Transverse colon (tissue), 4 donors: ENCODE measurements around the gene SYT11. TPM values are rescaled to one million over a fixed set of nuclear protein-coding genes. Genes with fewer than 3 reads are reported as not detected.

Experiments used
- DNase-seq: peaks from one replicate; pipeline ENCODE4 v3.0.0-alpha.2; 2019
- H3K27ac ChIP-seq, 4 donors: fragments of 200-600 bp; sonication (generic); 2 replicates each; pipeline ENCODE4 v1.5.1; 2016 to 2018; ENCODE audit warnings: inconsistent platforms in 4 of 4
- H3K27me3 ChIP-seq: fragments of 200-600 bp; sonication (generic); 2 replicates; pipeline ENCODE4 v1.5.1; 2017; ENCODE audit warnings: inconsistent platforms
- H3K36me3 ChIP-seq, 4 donors: fragments of 200-600 bp; sonication (generic); 2 replicates each; pipeline ENCODE4 v1.5.1; 2017 to 2019; ENCODE audit warnings: inconsistent platforms in 4 of 4
- H3K4me1 ChIP-seq, 4 donors: fragments of 200-600 bp; sonication (generic); 2 replicates each; pipeline ENCODE4 v1.5.1; 2017 to 2020; ENCODE audit warnings: inconsistent platforms in 4 of 4
- H3K4me3 ChIP-seq, 4 donors: fragments of 200-600 bp; sonication (generic); 1 replicate in 1 of 4; 2 replicates in 3 of 4; pipeline versions ENCODE4 v1.5.1 to v1.6.1; 2017 to 2019; ENCODE audit warnings: inconsistent platforms in 4 of 4
- H3K9me3 ChIP-seq, 2 donors: fragments of 200-600 bp; sonication (generic); 2 replicates each; pipeline ENCODE4 v1.5.1; 2017 to 2019; ENCODE audit warnings: inconsistent platforms in 2 of 2
- EP300 ChIP-seq: sonication (generic); formaldehyde crosslinking; IDR thresholded peaks from one replicate; pipeline ENCODE4 v1.6.1; 2017; ENCODE audit warnings: antibody characterized with exemption, low read depth
- POLR2A ChIP-seq: fragments of 450-650 bp; IDR thresholded peaks from one replicate; pipeline ENCODE4 v1.6.1; 2016; ENCODE audit warnings: antibody characterized with exemption, mild to moderate bottlenecking, moderate library complexity
- POLR2AphosphoS5 ChIP-seq, 3 donors: sonication (generic); formaldehyde crosslinking; IDR thresholded peaks; one replicate each; pipeline ENCODE4 v1.6.1; 2016; ENCODE audit warnings: antibody characterized with exemption in 3 of 3
- WGBS, 2 donors: methylation state at CpG; one replicate each; pipeline ENCODE4 v1.1.5; 2018; ENCODE audit warnings: low coverage in 1 of 2; 5-methylcytosine and 5-hydroxymethylcytosine counted together
- in situ Hi-C, 4 donors: fragments of 200-750 bp; cut with MboI; loops; one replicate each; pipeline versions ENCODE4 v1.15.0 to v1.15.1; 2017; ENCODE audit warnings: low sequenced_read_pairs in 3 of 4, low pct_ligation_motif_present in 1 of 4, low pct_unique_long_range_greater_than_20kb in 1 of 4
- intact Hi-C: fragments of 100-400 bp; cut with DNase I; formaldehyde crosslinking; loops from one replicate; pipeline ENCODE4 v1.15.1; 2023; ENCODE audit warnings: low total_unique reads
- total RNA-seq, 4 donors: library from RNA; depleted of rRNA; stranded (reverse); fragments of >200 nt; gene quantifications; one replicate each; pipeline ENCODE4 v1.1.0, GENCODE V29; 2016
- TF ChIP-seq, protein P1 (sequence below), 5 experiments: fragments of 200-600 bp in 3 of 5; fragments of 450-650 bp in 2 of 5; sonication (generic) in 3 of 5; IDR thresholded peaks; 1 replicate in 2 of 5; 2 replicates in 3 of 5; pipeline ENCODE4 v1.5.1; 2016 to 2017; ENCODE audit warnings: antibody characterized with exemption in 5 of 5, inconsistent platforms in 3 of 5, mild to moderate bottlenecking in 2 of 5, moderate library complexity in 1 of 5

Gene SYT11
- total RNA-seq, 4 donors from 2014 or later = 2.2 to 5.9 (median 3.6) TPM

DNA sequence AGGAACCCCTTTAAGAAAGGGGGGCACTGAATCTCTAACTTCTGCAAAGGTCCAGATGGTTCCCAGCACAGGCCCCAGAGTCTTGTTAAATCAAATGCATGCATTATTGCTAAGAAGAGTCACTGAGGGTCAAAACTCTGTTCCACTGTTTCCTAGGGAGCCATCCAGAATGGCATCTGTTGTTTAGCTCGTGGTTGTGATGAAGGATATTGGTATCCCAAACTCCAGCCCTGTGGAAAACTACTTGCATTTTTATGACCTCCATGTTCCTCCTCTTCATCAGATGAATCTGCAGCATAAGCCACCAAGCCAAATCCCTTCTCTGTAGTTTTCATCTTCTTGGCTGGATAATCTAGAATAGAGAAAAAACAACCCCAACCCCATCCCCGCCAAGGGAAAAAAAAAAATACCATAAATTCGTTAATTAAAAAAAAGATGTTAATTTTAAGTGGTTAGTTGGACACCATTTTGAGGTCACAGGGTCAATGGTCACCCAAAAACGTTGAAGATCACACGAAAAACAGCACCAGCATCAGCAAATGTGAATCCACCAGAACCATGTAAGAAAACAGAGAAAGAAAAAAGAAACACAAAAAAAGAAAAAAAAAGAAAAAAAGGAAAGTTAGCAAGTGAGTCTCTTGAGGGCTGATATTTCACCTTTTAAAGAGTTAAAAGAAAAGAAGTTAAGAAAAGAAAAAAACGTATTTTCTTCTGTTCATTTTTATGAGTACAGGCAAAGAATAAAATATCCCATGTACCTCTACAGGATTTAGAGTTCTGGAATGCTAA lies 54.8 kb downstream of the SYT11 start:
- Histone ChIP-seq H3K27me3 (no peaks in the 10 kb centered on the region), H3K36me3 (peaks cover 0 to 71% (median 29%) of the 10 kb centered on the region in 4 donors), H3K4me1 (peaks cover 0 to 20% (median 17%) of the 10 kb centered on the region in 4 donors), H3K27ac (no peak overlapping the region), H3K9me3 (no peaks in the 10 kb centered on the region), H3K4me3 (no peak overlapping the region)
- 47 to 68% methylated on average over 3 to 6 of the region's 6 CpGs for WGBS, 2 donors
- DNase-seq = no peak
- in situ Hi-C loops = no loop called here
- TF ChIP-seq, protein P1, sequence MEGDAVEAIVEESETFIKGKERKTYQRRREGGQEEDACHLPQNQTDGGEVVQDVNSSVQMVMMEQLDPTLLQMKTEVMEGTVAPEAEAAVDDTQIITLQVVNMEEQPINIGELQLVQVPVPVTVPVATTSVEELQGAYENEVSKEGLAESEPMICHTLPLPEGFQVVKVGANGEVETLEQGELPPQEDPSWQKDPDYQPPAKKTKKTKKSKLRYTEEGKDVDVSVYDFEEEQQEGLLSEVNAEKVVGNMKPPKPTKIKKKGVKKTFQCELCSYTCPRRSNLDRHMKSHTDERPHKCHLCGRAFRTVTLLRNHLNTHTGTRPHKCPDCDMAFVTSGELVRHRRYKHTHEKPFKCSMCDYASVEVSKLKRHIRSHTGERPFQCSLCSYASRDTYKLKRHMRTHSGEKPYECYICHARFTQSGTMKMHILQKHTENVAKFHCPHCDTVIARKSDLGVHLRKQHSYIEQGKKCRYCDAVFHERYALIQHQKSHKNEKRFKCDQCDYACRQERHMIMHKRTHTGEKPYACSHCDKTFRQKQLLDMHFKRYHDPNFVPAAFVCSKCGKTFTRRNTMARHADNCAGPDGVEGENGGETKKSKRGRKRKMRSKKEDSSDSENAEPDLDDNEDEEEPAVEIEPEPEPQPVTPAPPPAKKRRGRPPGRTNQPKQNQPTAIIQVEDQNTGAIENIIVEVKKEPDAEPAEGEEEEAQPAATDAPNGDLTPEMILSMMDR (IDR thresholded peaks at IDR 0.05) = no peak
- TF ChIP-seq POLR2AphosphoS5 (IDR thresholded peaks at IDR 0.05) (no peak), POLR2A (no peak), EP300 (no peak)
- intact Hi-C loops = no loop called here

DNA sequence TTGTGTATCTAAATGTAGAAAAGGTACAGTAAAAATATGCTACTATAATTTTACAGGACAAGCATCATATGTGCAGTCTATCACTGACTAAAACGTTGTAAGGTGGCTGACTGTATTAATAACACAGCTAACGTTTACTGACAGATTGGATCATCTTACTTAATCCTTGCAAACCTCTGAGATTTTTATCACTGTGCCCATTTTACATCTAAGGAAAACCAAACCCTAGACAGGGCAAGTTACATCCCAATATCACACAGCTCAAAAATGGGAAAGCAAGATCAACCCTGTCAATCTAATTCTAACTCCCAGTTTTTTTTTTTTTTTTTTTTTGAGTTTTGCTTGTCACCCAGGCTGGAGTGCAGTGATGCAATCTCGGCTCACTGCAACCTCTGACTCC lies 59.3 kb downstream of the SYT11 start:
- 67 to 72% methylated on average over 2 to 3 of the region's 3 CpGs for WGBS, 2 donors
- Histone ChIP-seq H3K4me3 (no peak overlapping the region), H3K36me3 (peaks cover 0 to 95% (median 46%) of the 10 kb centered on the region in 4 donors), H3K27ac (no peak overlapping the region), H3K4me1 (no peaks in the 10 kb centered on the region), H3K27me3 (no peaks in the 10 kb centered on the region), H3K9me3 (no peaks in the 10 kb centered on the region)
- TF ChIP-seq POLR2AphosphoS5 (IDR thresholded peaks at IDR 0.05) = no peak
- TF ChIP-seq EP300 = no peak
- no peak for DNase-seq
- intact Hi-C loops (no loop called here), in situ Hi-C loops (no loop called here)

DNA sequence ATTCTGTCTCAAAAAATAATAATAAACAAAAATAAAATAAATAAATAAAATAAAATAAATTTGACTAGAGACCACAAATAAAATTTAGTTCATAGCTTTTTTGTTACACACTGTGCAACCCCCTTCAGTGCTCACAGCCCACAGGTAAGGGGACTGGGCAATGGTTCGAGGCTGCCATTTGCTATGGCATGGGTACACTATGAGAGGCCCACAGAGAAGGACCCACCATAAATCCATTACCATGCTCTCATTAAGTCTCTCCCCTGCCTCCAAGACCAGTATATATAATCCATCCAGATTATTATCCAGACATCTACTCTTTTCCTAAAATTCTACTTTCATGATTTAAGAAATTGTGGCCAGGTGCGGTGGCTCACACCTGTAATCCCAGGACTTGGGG lies 60.4 kb downstream of the SYT11 start:
- TF ChIP-seq, protein P1 (IDR thresholded peaks at IDR 0.05) = no peak
- TF ChIP-seq EP300 (no peak), POLR2A (no peak), POLR2AphosphoS5 (IDR thresholded peaks at IDR 0.05) (no peak)
- no peaks in the 10 kb centered on the region for H3K4me1 ChIP-seq
- no peaks in the 10 kb centered on the region for H3K27me3 ChIP-seq
- 96 to 100% methylated on average over 2 of the region's 2 CpGs for WGBS, 2 donors
- no peak for DNase-seq
- no peak overlapping the region for H3K4me3 ChIP-seq
- H3K27ac ChIP-seq = no peak overlapping the region
- in situ Hi-C loops = no loop called here
- intact Hi-C loops = no loop called here
- peaks cover 0 to 95% (median 47%) of the 10 kb centered on the region in 4 donors for H3K36me3 ChIP-seq
- H3K9me3 ChIP-seq = no peaks in the 10 kb centered on the region

DNA sequence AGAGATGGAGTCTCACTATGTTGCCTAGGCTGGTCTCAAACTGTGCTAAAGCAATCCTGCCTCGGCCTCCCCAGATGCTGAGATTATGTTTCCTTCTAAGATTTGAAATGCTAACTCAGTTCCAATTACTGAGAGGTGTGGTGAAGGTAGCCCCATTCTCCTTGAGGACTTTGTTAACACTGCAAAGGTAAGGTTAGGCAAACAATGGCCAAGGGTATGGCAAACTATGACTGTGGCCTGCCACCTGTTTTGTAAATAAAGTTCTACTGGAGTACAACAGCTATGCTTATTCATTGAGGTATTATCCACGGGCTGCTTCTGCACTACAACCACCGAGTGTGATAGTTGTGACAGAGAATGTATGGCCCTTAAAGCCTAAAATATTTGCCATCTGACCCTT lies 61.4 kb downstream of the SYT11 start:
- H3K4me3 ChIP-seq = no peak overlapping the region
- intact Hi-C loops = no loop called here
- TF ChIP-seq, protein P1 (IDR thresholded peaks at IDR 0.05) = no peak
- no peak for TF ChIP-seq EP300
- H3K27ac ChIP-seq = no peak overlapping the region
- no peak for DNase-seq
- peaks cover 0 to 94% (median 46%) of the 10 kb centered on the region in 4 donors for H3K36me3 ChIP-seq
- 88 to 100% methylated on average over 2 to 3 of the region's 3 CpGs for WGBS, 2 donors
- no peaks in the 10 kb centered on the region for H3K27me3 ChIP-seq
- H3K9me3 ChIP-seq = no peaks in the 10 kb centered on the region
- H3K4me1 ChIP-seq = no peaks in the 10 kb centered on the region
- in situ Hi-C loops = no loop called here
